ENCODE data around the gene FTO.

- TF ChIP-seq, protein P1, sequence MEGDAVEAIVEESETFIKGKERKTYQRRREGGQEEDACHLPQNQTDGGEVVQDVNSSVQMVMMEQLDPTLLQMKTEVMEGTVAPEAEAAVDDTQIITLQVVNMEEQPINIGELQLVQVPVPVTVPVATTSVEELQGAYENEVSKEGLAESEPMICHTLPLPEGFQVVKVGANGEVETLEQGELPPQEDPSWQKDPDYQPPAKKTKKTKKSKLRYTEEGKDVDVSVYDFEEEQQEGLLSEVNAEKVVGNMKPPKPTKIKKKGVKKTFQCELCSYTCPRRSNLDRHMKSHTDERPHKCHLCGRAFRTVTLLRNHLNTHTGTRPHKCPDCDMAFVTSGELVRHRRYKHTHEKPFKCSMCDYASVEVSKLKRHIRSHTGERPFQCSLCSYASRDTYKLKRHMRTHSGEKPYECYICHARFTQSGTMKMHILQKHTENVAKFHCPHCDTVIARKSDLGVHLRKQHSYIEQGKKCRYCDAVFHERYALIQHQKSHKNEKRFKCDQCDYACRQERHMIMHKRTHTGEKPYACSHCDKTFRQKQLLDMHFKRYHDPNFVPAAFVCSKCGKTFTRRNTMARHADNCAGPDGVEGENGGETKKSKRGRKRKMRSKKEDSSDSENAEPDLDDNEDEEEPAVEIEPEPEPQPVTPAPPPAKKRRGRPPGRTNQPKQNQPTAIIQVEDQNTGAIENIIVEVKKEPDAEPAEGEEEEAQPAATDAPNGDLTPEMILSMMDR (IDR thresholded peaks at IDR 0.05; ENCODE audit: low read length): no peak
- TF ChIP-seq EZH2phosphoT487 (IDR thresholded peaks at IDR 0.05; ENCODE audit: low read length): no peak
- TF ChIP-seq EZH2 (optimal IDR thresholded peaks at IDR 0.05; ENCODE audit: low read depth, low read length): no peak
Measured at GRCh38 chr16:53936052-53936451, 232.1 kb downstream of the FTO start.
